ENCODE measurements around the gene FCMR.

Gene FCMR

DNA sequence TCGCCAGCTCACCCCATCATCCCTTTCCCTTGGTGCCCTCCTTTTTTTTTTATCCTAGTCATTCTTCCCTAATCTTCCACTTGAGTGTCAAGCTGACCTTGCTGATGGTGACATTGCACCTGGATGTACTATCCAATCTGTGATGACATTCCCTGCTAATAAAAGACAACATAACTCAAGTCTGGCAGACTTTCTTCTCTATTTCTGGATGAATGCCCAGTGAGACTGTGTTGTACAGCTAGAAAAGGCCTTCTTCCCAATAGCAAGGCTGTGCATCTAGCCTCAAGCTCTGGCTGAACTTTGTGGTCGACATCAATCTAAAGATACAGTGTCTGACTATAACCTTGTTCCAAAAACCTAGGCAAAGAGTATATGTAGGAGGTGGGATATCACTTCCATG lies 18.1 kb downstream of the FCMR start:
- H3K9ac ChIP-seq (ENCODE audit: low read length) = no peak overlapping the region
- no peaks in the 10 kb centered on the region for H3K9me3 ChIP-seq (ENCODE audit: control insufficient read depth, low read length)
- no peak overlapping the region for H2BK120ac ChIP-seq (ENCODE audit: low read depth, low read length)
- no peak overlapping the region for H4K8ac ChIP-seq (ENCODE audit: low read length)
- H3K27me3 ChIP-seq (ENCODE audit: control insufficient read depth in 1 of 2, insufficient read depth in 1 of 2, low read length in 2 of 2) = peaks cover 1 to 3% of the 10 kb centered on the region in 2 experiments
- no peak overlapping the region for H3K4ac ChIP-seq (ENCODE audit: low read depth in 1 of 2, low read length in 2 of 2)
- H4K91ac ChIP-seq (ENCODE audit: low read length) = no peak overlapping the region
- H3K4me1 ChIP-seq (ENCODE audit: control insufficient read depth, insufficient read depth, low read depth, low read length) = peaks cover 6% of the 10 kb centered on the region
- no peak for DNase-seq
- no peak overlapping the region for H3K27ac ChIP-seq (ENCODE audit: low read length, poor library complexity, severe bottlenecking)
- no peak overlapping the region for H2BK12ac ChIP-seq (ENCODE audit: low read length in 2 of 2)
- H3K18ac ChIP-seq (ENCODE audit: low read depth in 1 of 2, low read length in 2 of 2) = no peak overlapping the region
- H3K79me1 ChIP-seq (replicated peaks; ENCODE audit: low read length, poor library complexity, severe bottlenecking) = no peaks in the 10 kb centered on the region
- no peak overlapping the region for H3K14ac ChIP-seq (ENCODE audit: low read length in 2 of 2)
- WGBS = 87% methylated on average over 2 of the region's 2 CpGs
- no peak overlapping the region for H3K23ac ChIP-seq (ENCODE audit: low read length in 2 of 2)
- H2AFZ ChIP-seq (ENCODE audit: low read depth, low read length) = no peak overlapping the region
- no peak overlapping the region for H2BK5ac ChIP-seq (ENCODE audit: low read depth, low read length, poor library complexity, severe bottlenecking)
- no peak overlapping the region for H3K4me3 ChIP-seq (ENCODE audit: insufficient read depth in 1 of 2, low read depth in 1 of 2, low read length in 2 of 2)
- H3K4me2 ChIP-seq (ENCODE audit: low read length, poor library complexity, severe bottlenecking) = no peak overlapping the region
- H2BK15ac ChIP-seq (ENCODE audit: low read depth, poor library complexity, severe bottlenecking) = no peak overlapping the region
- H3K36me3 ChIP-seq (ENCODE audit: control insufficient read depth in 1 of 2, insufficient read depth in 2 of 2, low read depth in 1 of 2, low read length in 2 of 2) = no peaks in the 10 kb centered on the region
- no peak overlapping the region for H2AK5ac ChIP-seq (ENCODE audit: low read length, severe bottlenecking)

GRCh38 chr1:206902702-206903101 lies 19.0 kb downstream of the FCMR start:
- no peak overlapping the region for H3K4me2 ChIP-seq (ENCODE audit: low read length, poor library complexity, severe bottlenecking)
- WGBS = 91% methylated on average over 1 of the region's 1 CpG

DNA sequence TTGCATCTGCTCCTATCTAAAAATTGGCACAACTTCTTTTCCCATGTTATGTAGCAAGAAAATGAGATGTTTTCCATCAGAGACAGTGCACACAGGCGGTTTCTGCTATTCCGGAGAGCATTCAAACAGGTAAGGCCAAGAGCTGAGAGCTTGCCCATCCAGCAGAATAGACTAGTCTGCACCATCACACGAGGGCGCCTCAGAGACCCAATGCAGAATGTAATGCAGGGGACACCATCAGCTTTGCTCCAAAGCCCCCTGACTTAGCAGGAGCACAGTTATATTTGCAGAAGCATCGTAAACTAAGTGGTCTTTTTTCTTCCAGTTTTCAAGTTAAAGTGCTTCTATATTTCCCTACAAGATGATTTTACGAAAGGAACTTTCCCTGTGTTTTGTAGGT lies 19.8 kb downstream of the FCMR start:
- Histone ChIP-seq H2AFZ (ENCODE audit: low read depth, low read length) (no peak overlapping the region), H2AK5ac (ENCODE audit: low read length, severe bottlenecking) (no peak overlapping the region), H2BK15ac (ENCODE audit: low read depth, poor library complexity, severe bottlenecking) (no peak overlapping the region), H3K4me2 (ENCODE audit: low read length, poor library complexity, severe bottlenecking) (no peak overlapping the region), H2BK12ac (ENCODE audit: low read length in 2 of 2) (no peak overlapping the region), H3K79me1 (replicated peaks; ENCODE audit: low read length, poor library complexity, severe bottlenecking) (no peaks in the 10 kb centered on the region), H3K23ac (ENCODE audit: low read length in 2 of 2) (no peak overlapping the region), H3K36me3 (ENCODE audit: control insufficient read depth in 1 of 2, insufficient read depth in 2 of 2, low read depth in 1 of 2, low read length in 2 of 2) (no peaks in the 10 kb centered on the region), H4K8ac (ENCODE audit: low read length) (no peak overlapping the region), H3K18ac (ENCODE audit: low read depth in 1 of 2, low read length in 2 of 2) (no peak overlapping the region), H3K4me3 (ENCODE audit: insufficient read depth in 1 of 2, low read depth in 1 of 2, low read length in 2 of 2) (no peak overlapping the region), H3K27me3 (ENCODE audit: control insufficient read depth in 1 of 2, insufficient read depth in 1 of 2, low read length in 2 of 2) (peaks cover 0 to 2% of the 10 kb centered on the region in 2 experiments), H3K9me3 (ENCODE audit: control insufficient read depth, low read length) (no peaks in the 10 kb centered on the region), H3K4ac (ENCODE audit: low read depth in 1 of 2, low read length in 2 of 2) (no peak overlapping the region), H3K27ac (ENCODE audit: low read length, poor library complexity, severe bottlenecking) (no peak overlapping the region), H3K4me1 (ENCODE audit: control insufficient read depth, insufficient read depth, low read depth, low read length) (peaks cover 10% of the 10 kb centered on the region), H2BK120ac (ENCODE audit: low read depth, low read length) (no peak overlapping the region), H3K14ac (ENCODE audit: low read length in 2 of 2) (no peak overlapping the region), H2BK5ac (ENCODE audit: low read depth, low read length, poor library complexity, severe bottlenecking) (no peak overlapping the region), H4K91ac (ENCODE audit: low read length) (no peak overlapping the region), H3K9ac (ENCODE audit: low read length) (no peak overlapping the region)
- WGBS = 92% methylated on average over 4 of the region's 6 CpGs
- no peak for DNase-seq

More at GRCh38 chr1:206902702-206903101, 19.0 kb downstream of the FCMR start:
- Histone ChIP-seq H3K4me1 (ENCODE audit: control insufficient read depth, insufficient read depth, low read depth, low read length) (peaks cover 10% of the 10 kb centered on the region), H4K91ac (ENCODE audit: low read length) (no peak overlapping the region), H2BK15ac (ENCODE audit: low read depth, poor library complexity, severe bottlenecking) (no peak overlapping the region), H3K4me3 (ENCODE audit: insufficient read depth in 1 of 2, low read depth in 1 of 2, low read length in 2 of 2) (no peak overlapping the region), H3K18ac (ENCODE audit: low read depth in 1 of 2, low read length in 2 of 2) (no peak overlapping the region), H3K23ac (ENCODE audit: low read length in 2 of 2) (no peak overlapping the region), H3K4ac (ENCODE audit: low read depth in 1 of 2, low read length in 2 of 2) (no peak overlapping the region), H4K8ac (ENCODE audit: low read length) (no peak overlapping the region), H3K36me3 (ENCODE audit: control insufficient read depth in 1 of 2, insufficient read depth in 2 of 2, low read depth in 1 of 2, low read length in 2 of 2) (no peaks in the 10 kb centered on the region), H3K9me3 (ENCODE audit: control insufficient read depth, low read length) (no peaks in the 10 kb centered on the region), H2AK5ac (ENCODE audit: low read length, severe bottlenecking) (no peak overlapping the region), H2AFZ (ENCODE audit: low read depth, low read length) (no peak overlapping the region), H3K27ac (ENCODE audit: low read length, poor library complexity, severe bottlenecking) (no peak overlapping the region), H2BK120ac (ENCODE audit: low read depth, low read length) (no peak overlapping the region), H3K14ac (ENCODE audit: low read length in 2 of 2) (no peak overlapping the region), H3K79me1 (replicated peaks; ENCODE audit: low read length, poor library complexity, severe bottlenecking) (no peaks in the 10 kb centered on the region), H2BK5ac (ENCODE audit: low read depth, low read length, poor library complexity, severe bottlenecking) (no peak overlapping the region), H3K27me3 (ENCODE audit: control insufficient read depth in 1 of 2, insufficient read depth in 1 of 2, low read length in 2 of 2) (peaks cover 0 to 2% of the 10 kb centered on the region in 2 experiments), H2BK12ac (ENCODE audit: low read length in 2 of 2) (peak overlapping the region in 1 of 2 experiments; percentile 10), H3K9ac (ENCODE audit: low read length) (no peak overlapping the region)
- DNase-seq = no peak

DNA sequence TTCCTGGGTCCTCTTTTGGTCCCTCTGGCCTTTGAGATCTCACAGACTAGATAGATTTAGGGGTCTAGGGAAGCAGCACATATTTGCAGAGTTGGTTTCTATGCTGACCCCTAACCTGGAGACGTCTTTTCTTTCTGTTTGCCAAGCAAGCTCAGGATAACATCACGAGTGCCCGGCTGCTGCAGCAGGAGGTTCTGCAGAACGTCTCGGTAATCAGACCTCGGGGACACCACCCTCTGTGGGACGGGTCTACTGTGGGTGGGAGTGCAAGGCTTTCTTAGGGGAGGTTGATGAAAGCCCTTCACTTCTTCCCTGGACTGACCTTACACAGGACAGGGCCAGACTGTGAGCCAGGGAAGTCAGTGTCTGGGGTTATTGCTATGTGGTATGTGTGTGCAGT lies 21.6 kb downstream of the FCMR start:
- Histone ChIP-seq H2BK5ac (ENCODE audit: low read depth, low read length, poor library complexity, severe bottlenecking) (no peak overlapping the region), H3K9ac (ENCODE audit: low read length) (no peak overlapping the region), H3K4me2 (ENCODE audit: low read length, poor library complexity, severe bottlenecking) (no peak overlapping the region), H3K14ac (ENCODE audit: low read length in 2 of 2) (no peak overlapping the region), H3K23ac (ENCODE audit: low read length in 2 of 2) (no peak overlapping the region), H2BK12ac (ENCODE audit: low read length in 2 of 2) (no peak overlapping the region), H3K4me3 (ENCODE audit: insufficient read depth in 1 of 2, low read depth in 1 of 2, low read length in 2 of 2) (no peak overlapping the region), H3K4me1 (ENCODE audit: control insufficient read depth, insufficient read depth, low read depth, low read length) (peaks cover 7% of the 10 kb centered on the region), H2BK120ac (ENCODE audit: low read depth, low read length) (no peak overlapping the region), H3K18ac (ENCODE audit: low read depth in 1 of 2, low read length in 2 of 2) (no peak overlapping the region), H3K9me3 (ENCODE audit: control insufficient read depth, low read length) (no peaks in the 10 kb centered on the region), H4K8ac (ENCODE audit: low read length) (no peak overlapping the region), H3K79me1 (replicated peaks; ENCODE audit: low read length, poor library complexity, severe bottlenecking) (no peaks in the 10 kb centered on the region), H2AK5ac (ENCODE audit: low read length, severe bottlenecking) (no peak overlapping the region), H3K27ac (ENCODE audit: low read length, poor library complexity, severe bottlenecking) (no peak overlapping the region), H3K27me3 (ENCODE audit: control insufficient read depth in 1 of 2, insufficient read depth in 1 of 2, low read length in 2 of 2) (peaks cover 0 to 2% of the 10 kb centered on the region in 2 experiments), H3K4ac (ENCODE audit: low read depth in 1 of 2, low read length in 2 of 2) (no peak overlapping the region), H2AFZ (ENCODE audit: low read depth, low read length) (no peak overlapping the region), H4K91ac (ENCODE audit: low read length) (no peak overlapping the region), H3K36me3 (ENCODE audit: control insufficient read depth in 1 of 2, insufficient read depth in 2 of 2, low read depth in 1 of 2, low read length in 2 of 2) (no peaks in the 10 kb centered on the region), H2BK15ac (ENCODE audit: low read depth, poor library complexity, severe bottlenecking) (no peak overlapping the region)
- WGBS = 89% methylated on average over 7 of the region's 7 CpGs
- DNase-seq = no peak
